ENCODE results near the gene SERPINA12.

DNA sequence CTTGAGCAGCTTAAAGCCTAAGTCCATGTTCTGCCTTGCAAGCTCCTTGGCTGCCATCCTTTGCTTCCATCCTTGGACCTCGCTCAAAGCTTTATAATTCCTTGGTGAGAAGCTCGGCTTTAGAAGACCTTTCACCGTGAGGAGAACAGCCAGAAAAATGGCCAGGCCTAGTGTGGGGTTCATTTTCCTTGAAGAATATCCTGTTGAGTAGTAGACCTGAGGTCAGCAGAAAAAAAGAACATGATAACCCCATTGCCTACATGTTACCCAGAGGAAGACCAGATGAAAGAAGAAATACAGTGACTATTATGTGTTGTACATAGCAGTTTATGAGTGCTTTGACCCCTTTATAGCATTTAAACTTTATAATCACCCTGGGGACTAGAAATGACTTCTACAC, 11.1 kb downstream of the SERPINA12 start:
- TF ChIP-seq, protein P1, sequence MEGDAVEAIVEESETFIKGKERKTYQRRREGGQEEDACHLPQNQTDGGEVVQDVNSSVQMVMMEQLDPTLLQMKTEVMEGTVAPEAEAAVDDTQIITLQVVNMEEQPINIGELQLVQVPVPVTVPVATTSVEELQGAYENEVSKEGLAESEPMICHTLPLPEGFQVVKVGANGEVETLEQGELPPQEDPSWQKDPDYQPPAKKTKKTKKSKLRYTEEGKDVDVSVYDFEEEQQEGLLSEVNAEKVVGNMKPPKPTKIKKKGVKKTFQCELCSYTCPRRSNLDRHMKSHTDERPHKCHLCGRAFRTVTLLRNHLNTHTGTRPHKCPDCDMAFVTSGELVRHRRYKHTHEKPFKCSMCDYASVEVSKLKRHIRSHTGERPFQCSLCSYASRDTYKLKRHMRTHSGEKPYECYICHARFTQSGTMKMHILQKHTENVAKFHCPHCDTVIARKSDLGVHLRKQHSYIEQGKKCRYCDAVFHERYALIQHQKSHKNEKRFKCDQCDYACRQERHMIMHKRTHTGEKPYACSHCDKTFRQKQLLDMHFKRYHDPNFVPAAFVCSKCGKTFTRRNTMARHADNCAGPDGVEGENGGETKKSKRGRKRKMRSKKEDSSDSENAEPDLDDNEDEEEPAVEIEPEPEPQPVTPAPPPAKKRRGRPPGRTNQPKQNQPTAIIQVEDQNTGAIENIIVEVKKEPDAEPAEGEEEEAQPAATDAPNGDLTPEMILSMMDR (IDR thresholded peaks at IDR 0.05 in 2 of 3, conservative IDR thresholded peaks at IDR 0.05 in 1 of 3; ENCODE audit: borderline replicate concordance in 1 of 3, insufficient read depth in 1 of 3, low read depth in 2 of 3, low read length in 2 of 3): no peak
- TF ChIP-seq POLR2AphosphoS5 (IDR thresholded peaks at IDR 0.05; ENCODE audit: low read depth, low read length) (no peak), MAX (IDR thresholded peaks at IDR 0.05) (no peak)

Measured in HCT116 (cell line).